ENCODE results near the gene NTSR1.

Gene NTSR1

GRCh38 chr20:62805711-62806382, 97.2 kb downstream of the NTSR1 start:
- H3K4me3 ChIP-seq (ENCODE audit: low read length) = peak overlapping the region; percentile 61
- TF ChIP-seq CTCF (IDR thresholded peaks at IDR 0.05; ENCODE audit: insufficient read depth, low read depth, low read length, missing control alignments) = no peak
- DNase-seq (ENCODE audit: low read depth) = no peak

GRCh38 chr20:62806383-62807050, 97.9 kb downstream of the NTSR1 start:
- no peak overlapping the region for H3K4me3 ChIP-seq (ENCODE audit: low read length)
- DNase-seq (ENCODE audit: low read depth) = no peak
- TF ChIP-seq CTCF (IDR thresholded peaks at IDR 0.05; ENCODE audit: insufficient read depth, low read depth, low read length, missing control alignments) = no peak

GRCh38 chr20:62807444-62808210, 99.0 kb downstream of the NTSR1 start:
- no peak overlapping the region for H3K4me3 ChIP-seq (ENCODE audit: low read length)
- DNase-seq (ENCODE audit: low read depth) = no peak
- no peak for TF ChIP-seq CTCF (IDR thresholded peaks at IDR 0.05; ENCODE audit: insufficient read depth, low read depth, low read length, missing control alignments)

- peak; percentile 55 for DNase-seq (ENCODE audit: low read depth)
- peak; percentile 87 for TF ChIP-seq CTCF (IDR thresholded peaks at IDR 0.05; ENCODE audit: insufficient read depth, low read depth, low read length, missing control alignments)
- no peak overlapping the region for H3K4me3 ChIP-seq (ENCODE audit: low read length)
These were observed 99.7 kb downstream of the NTSR1 start for GRCh38 chr20:62808211-62808865.

- TF ChIP-seq CTCF (IDR thresholded peaks at IDR 0.05; ENCODE audit: insufficient read depth, low read depth, low read length, missing control alignments) = no peak
- no peak overlapping the region for H3K4me3 ChIP-seq (ENCODE audit: low read length)
- DNase-seq (ENCODE audit: low read depth) = no peak
These were observed 101.1 kb downstream of the NTSR1 start for GRCh38 chr20:62809530-62810428.

GRCh38 chr20:62811320-62811719, 102.7 kb downstream of the NTSR1 start:
- DNase-seq (ENCODE audit: low read depth) = no peak
- no peak overlapping the region for H3K4me3 ChIP-seq (ENCODE audit: low read length)
- TF ChIP-seq CTCF (IDR thresholded peaks at IDR 0.05; ENCODE audit: insufficient read depth, low read depth, low read length, missing control alignments) = no peak
